DOHH2 (cell line): Measurements from ENCODE around the gene GRM4.

Source experiments
- CTCF ChIP-seq: fragments of 200-600 bp; sonication (generic); IDR thresholded peaks from one replicate; pipeline ENCODE4 v1.5.1; 2014; ENCODE audit warnings: antibody characterized with exemption, mild to moderate bottlenecking, low read depth, low read length; ENCODE audit not compliant: poor library complexity, severe bottlenecking
- EZH2phosphoT487 ChIP-seq: fragments of 200-600 bp; sonication (generic); IDR thresholded peaks from 2 replicates; pipeline ENCODE4 v1.6.1; 2017; ENCODE audit warnings: borderline replicate concordance, mild to moderate bottlenecking, antibody characterized with exemption, low read length, moderate library complexity, mixed read lengths

GRCh38 chr6:33990061-33990541 is 155.8 kb downstream of the GRM4 start:
- TF ChIP-seq CTCF (no peak), EZH2phosphoT487 (no peak)
